Frontal cortex (tissue), 4 donors: ENCODE measurements around the gene NEURL1. TPM values are rescaled to one million over a fixed set of nuclear protein-coding genes. Genes with fewer than 3 reads are reported as not detected.
A peak's percentile ranks its signal among the peaks of the same experiment; 100 is the strongest.
"Not testable (repeated sequence)": the region's sequence is repeated elsewhere in the genome, so short reads cannot be mapped to it uniquely, and the experiment has no call there.

Experiments used
- DNase-seq, 2 donors: peaks; one replicate each; pipeline ENCODE4 v3.0.0; 2012; ENCODE audit warnings: low spot score in 2 of 2
- FAIRE-seq: peaks from 2 replicates; lab custom pipeline; 2012; peaks lifted over from hg19 to GRCh38; lab: Jason Lieb, UNC
- total RNA-seq: library from RNA; depleted of rRNA; stranded (reverse); fragments of >200 nt; gene quantifications from one replicate; pipeline ENCODE4 v1.2.3, GENCODE V29; 2014
- donor health status: control.
- donor health status: control.
- donor health status: control.

Gene NEURL1
- total RNA-seq, 1 donor from 2014 or later = 25.7 TPM

- DNase-seq (no peak), FAIRE-seq (no peak)
Measured at GRCh38 chr10:103491729-103492364, 1.7 kb upstream of the NEURL1 start.

GRCh38 chr10:103492655-103493261 is 747 bp upstream of the NEURL1 start:
- no peak for FAIRE-seq

GRCh38 chr10:103493916-103494877 is 692 bp downstream of the NEURL1 start:
- DNase-seq = peak; percentile 42 to 44
- no peak for FAIRE-seq

More at GRCh38 chr10:103492655-103493261, 747 bp upstream of the NEURL1 start:
- DNase-seq = no peak

- DNase-seq = no peak
- FAIRE-seq = no peak
Measured at GRCh38 chr10:103495321-103495720, 1.8 kb downstream of the NEURL1 start.

- FAIRE-seq (no peak), DNase-seq (no peak)
Measured at GRCh38 chr10:103497161-103497915, 3.8 kb downstream of the NEURL1 start.

GRCh38 chr10:103498936-103499638 is 5.6 kb downstream of the NEURL1 start:
- FAIRE-seq (no peak), DNase-seq (no peak)

GRCh38 chr10:103499881-103500280 is 6.4 kb downstream of the NEURL1 start:
- DNase-seq (no peak), FAIRE-seq (no peak)

- no peak for FAIRE-seq
Measured at GRCh38 chr10:103500481-103500880, 7.0 kb downstream of the NEURL1 start.

GRCh38 chr10:103501186-103501585 is 7.7 kb downstream of the NEURL1 start:
- FAIRE-seq = no peak
- no peak for DNase-seq

More at GRCh38 chr10:103500481-103500880, 7.0 kb downstream of the NEURL1 start:
- DNase-seq = no peak

- FAIRE-seq = no peak
- no peak for DNase-seq
Measured at GRCh38 chr10:103502849-103503660, 9.6 kb downstream of the NEURL1 start.

GRCh38 chr10:103503777-103504176 is 10.3 kb downstream of the NEURL1 start:
- not testable (repeated sequence) for DNase-seq, FAIRE-seq

- no peak for FAIRE-seq
- no peak for DNase-seq
Measured at GRCh38 chr10:103504181-103504783, 10.8 kb downstream of the NEURL1 start.

- FAIRE-seq = no peak
- no peak for DNase-seq
Measured at GRCh38 chr10:103506061-103506460, 12.6 kb downstream of the NEURL1 start.

GRCh38 chr10:103507235-103508191 is 14.0 kb downstream of the NEURL1 start:
- FAIRE-seq (no peak), DNase-seq (no peak)

- DNase-seq (no peak), FAIRE-seq (no peak)
Measured at GRCh38 chr10:103510046-103510685, 16.7 kb downstream of the NEURL1 start.
